Psoas muscle (tissue), 8 donors: ENCODE measurements around the gene LRATD1. TPM values are rescaled to one million over a fixed set of nuclear protein-coding genes. Genes with fewer than 3 reads are reported as not detected.

Experiments used
- ATAC-seq, 4 donors: fragments of 200-7000 bp; cut with Tn5 transposase; one replicate each; pipeline ENCODE4 v1.9.1; 2020; ENCODE audit warnings: moderate library complexity in 3 of 4, mild to moderate bottlenecking in 2 of 4
- DNase-seq, 2 donors: peaks; one replicate each; pipeline ENCODE4 v3.0.0-alpha.2; 2020
- H3K27ac ChIP-seq: fragments of 200-600 bp; one replicate; pipeline ENCODE4 v1.8.0; 2022
- H3K27me3 ChIP-seq, 3 donors: fragments of 200-600 bp in 1 of 3; one replicate each; pipeline versions ENCODE4 v1.6.1 to v1.8.0; 2013 to 2022; ENCODE audit warnings: low read length in 2 of 3, mild to moderate bottlenecking in 2 of 3, moderate library complexity in 1 of 3; ENCODE audit not compliant: insufficient read depth in 3 of 3
- H3K36me3 ChIP-seq, 2 donors: fragments of 200-600 bp in 1 of 2; one replicate each; pipeline versions ENCODE4 v1.6.1 to v1.8.0; 2013 to 2022; ENCODE audit warnings: low read depth in 1 of 2, mild to moderate bottlenecking in 1 of 2, moderate library complexity in 1 of 2; ENCODE audit not compliant: insufficient read depth in 1 of 2
- H3K4me1 ChIP-seq: fragments of 200-600 bp; one replicate; pipeline ENCODE4 v1.8.0; 2022
- H3K4me3 ChIP-seq: fragments of 200-600 bp; one replicate; pipeline ENCODE4 v1.8.0; 2022; ENCODE audit warnings: mild to moderate bottlenecking
- H3K9me3 ChIP-seq: fragments of 200-600 bp; one replicate; pipeline ENCODE4 v1.8.0; 2022
- WGBS, 3 donors: extraction: QIAGEN DNeasy Blood & Tissue Kit; methylation state at CpG; one replicate each; pipeline versions ENCODE4 v1.1.6 to v1.1.7; 2013; 5-methylcytosine and 5-hydroxymethylcytosine counted together
- intact Hi-C, 2 donors: fragments of 100-400 bp; cut with DNase I; formaldehyde crosslinking; loops; one replicate each; pipeline versions ENCODE4 v1.11.0 to v1.14.2; 2022
- polyA plus RNA-seq, 3 donors: library from polyadenylated mRNA; stranded (reverse); fragments of 200-250 nt; gene quantifications; one replicate each; pipeline ENCODE4 v1.2.3, GENCODE V29; 2013
- total RNA-seq, 4 donors: library from RNA; stranded (reverse); fragmentation: NEBNext Ultra II Directional in 2 of 4; extraction: Animal tissue kit (Norgen Biotek cat#: 25700) in 2 of 4; gene quantifications; one replicate each; pipeline versions ENCODE4 v1.2.1 to v1.2.4, GENCODE V29; 2021 to 2023
- TF ChIP-seq, protein P1 (sequence below): fragments of 200-600 bp; IDR thresholded peaks from one replicate; pipeline ENCODE4 v1.8.0; 2022; ENCODE audit warnings: antibody characterized with exemption
- donor health status: healthy with polysubstance abuse.
- donor health status: DM: no; HTN: no; CAD: no; lungs with moderate emphysema.
- donor health status: Bipolar disorder and iron deficiency.
- donor health status: healthy.
- donor health status: DM: yes; HTN: yes; CAD: no.
- donor health status: DM: no; HTN: no; CAD: no.
- donor health status: DM: no; HTN: no; CAD: no.
- donor health status: DM: yes; HTN: yes; CAD: no.

Gene LRATD1
- total and polyA plus RNA-seq, 7 donors: 0.22 to 3.5 (median 0.42) TPM

GRCh38 chr2:14628901-14629300 lies 3.6 kb upstream of the LRATD1 start:
- intact Hi-C loops: no loop called here
- Histone ChIP-seq H3K27ac (no peak overlapping the region), H3K4me1 (no peaks in the 10 kb centered on the region), H3K27me3 (peaks cover 1 to 44% (median 3%) of the 10 kb centered on the region in 3 donors), H3K4me3 (no peak overlapping the region), H3K36me3 (no peaks in the 10 kb centered on the region), H3K9me3 (no peaks in the 10 kb centered on the region)
- WGBS, 3 donors: 71 to 77% (median 71%) methylated on average over 2 of the region's 2 CpGs
- TF ChIP-seq, protein P1, sequence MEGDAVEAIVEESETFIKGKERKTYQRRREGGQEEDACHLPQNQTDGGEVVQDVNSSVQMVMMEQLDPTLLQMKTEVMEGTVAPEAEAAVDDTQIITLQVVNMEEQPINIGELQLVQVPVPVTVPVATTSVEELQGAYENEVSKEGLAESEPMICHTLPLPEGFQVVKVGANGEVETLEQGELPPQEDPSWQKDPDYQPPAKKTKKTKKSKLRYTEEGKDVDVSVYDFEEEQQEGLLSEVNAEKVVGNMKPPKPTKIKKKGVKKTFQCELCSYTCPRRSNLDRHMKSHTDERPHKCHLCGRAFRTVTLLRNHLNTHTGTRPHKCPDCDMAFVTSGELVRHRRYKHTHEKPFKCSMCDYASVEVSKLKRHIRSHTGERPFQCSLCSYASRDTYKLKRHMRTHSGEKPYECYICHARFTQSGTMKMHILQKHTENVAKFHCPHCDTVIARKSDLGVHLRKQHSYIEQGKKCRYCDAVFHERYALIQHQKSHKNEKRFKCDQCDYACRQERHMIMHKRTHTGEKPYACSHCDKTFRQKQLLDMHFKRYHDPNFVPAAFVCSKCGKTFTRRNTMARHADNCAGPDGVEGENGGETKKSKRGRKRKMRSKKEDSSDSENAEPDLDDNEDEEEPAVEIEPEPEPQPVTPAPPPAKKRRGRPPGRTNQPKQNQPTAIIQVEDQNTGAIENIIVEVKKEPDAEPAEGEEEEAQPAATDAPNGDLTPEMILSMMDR: no peak
- DNase-seq (no peak), ATAC-seq (no peak)

- Histone ChIP-seq H3K4me3 (no peak overlapping the region), H3K27me3 (peaks cover 3 to 60% (median 13%) of the 10 kb centered on the region in 3 donors)
These were observed 994 bp upstream of the LRATD1 start for GRCh38 chr2:14631406-14632040.

GRCh38 chr2:14633061-14633460 lies 544 bp downstream of the LRATD1 start:
- H3K4me1 ChIP-seq: peaks cover 8% of the 10 kb centered on the region
- intact Hi-C loops: no loop called here
- H3K4me3 ChIP-seq: peak overlapping the region; percentile 62
- no peak overlapping the region for H3K27ac ChIP-seq
- DNase-seq (peak in 1 of 2 donors; percentile 47), ATAC-seq (no peak)
- 1 to 4% (median 3%) methylated on average over 13 of the region's 13 CpGs for WGBS, 3 donors
- TF ChIP-seq, protein P1: no peak
- peaks cover 0 to 67% (median 13%) of the 10 kb centered on the region in 3 donors for H3K27me3 ChIP-seq
- H3K9me3 ChIP-seq: no peaks in the 10 kb centered on the region
- no peaks in the 10 kb centered on the region for H3K36me3 ChIP-seq

More at GRCh38 chr2:14631406-14632040, 994 bp upstream of the LRATD1 start:
- Histone ChIP-seq H3K4me1 (peaks cover 8% of the 10 kb centered on the region), H3K36me3 (no peaks in the 10 kb centered on the region), H3K9me3 (no peaks in the 10 kb centered on the region), H3K27ac (no peak overlapping the region)
- intact Hi-C loops: no loop called here
- ATAC-seq (no peak), DNase-seq (no peak)
- WGBS, 3 donors: 55 to 60% (median 56%) methylated on average over 3 of the region's 3 CpGs
- TF ChIP-seq, protein P1: no peak

DNA sequence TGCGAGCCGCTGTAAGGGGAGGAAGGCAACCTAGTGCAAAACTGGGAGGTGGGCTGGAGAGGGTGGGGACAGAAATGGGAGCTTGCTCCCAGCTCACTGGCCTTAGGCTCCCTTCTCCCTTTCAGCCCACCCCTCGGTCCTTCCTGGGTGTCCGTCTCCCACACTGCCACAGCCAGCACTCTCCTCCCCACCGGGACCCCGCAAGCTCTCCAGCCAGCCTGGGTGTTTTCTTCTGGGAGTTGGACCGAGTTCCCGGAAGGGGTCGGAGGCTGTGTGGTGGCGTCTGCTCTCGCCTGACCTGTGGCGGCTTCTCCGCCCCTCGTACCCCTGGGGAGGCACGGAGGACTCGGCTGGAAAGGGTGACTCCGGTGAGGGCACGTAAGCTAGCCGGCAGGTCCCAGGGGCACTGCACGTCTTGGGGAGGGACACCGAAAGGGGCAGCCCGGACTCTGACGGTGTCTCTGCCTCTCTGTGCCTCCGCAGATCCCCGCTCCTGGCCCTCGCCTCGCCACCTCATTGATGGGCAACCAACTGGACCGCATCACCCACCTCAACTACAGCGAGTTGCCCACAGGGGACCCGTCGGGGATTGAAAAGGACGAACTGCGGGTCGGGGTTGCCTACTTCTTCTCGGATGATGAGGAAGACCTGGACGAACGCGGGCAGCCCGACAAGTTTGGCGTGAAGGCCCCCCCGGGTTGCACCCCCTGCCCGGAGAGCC lies 1.1 kb downstream of the LRATD1 start:
- Histone ChIP-seq H3K9me3 (no peaks in the 10 kb centered on the region), H3K36me3 (no peaks in the 10 kb centered on the region), H3K4me1 (peaks cover 8% of the 10 kb centered on the region), H3K27me3 (peaks cover 0 to 67% (median 13%) of the 10 kb centered on the region in 3 donors), H3K4me3 (peak overlapping the region; percentile 62), H3K27ac (no peak overlapping the region)
- DNase-seq: peak in 1 of 2 donors; percentile 48
- ATAC-seq: no peak
- WGBS, 3 donors: 1 to 2% (median 1%) methylated on average over 41 to 42 of the region's 42 CpGs
- intact Hi-C loops: no loop called here
- TF ChIP-seq, protein P1: no peak
